A549 (cell line): ENCODE results near the gene CEBPE.

Experiments used
- CTCF ChIP-seq: fragments of >200 bp; sonication (Bioruptor Twin); formaldehyde crosslinking; IDR thresholded peaks from 3 replicates; pipeline ENCODE4 v1.5.1; 2016
- EP300 ChIP-seq, 2 experiments: fragments of >200 bp; sonication (Bioruptor Twin); formaldehyde crosslinking; IDR thresholded peaks; 2 replicates in 1 of 2; 3 replicates in 1 of 2; pipeline ENCODE4 v1.6.1; 2016 to 2017
- ESRRA ChIP-seq: fragments of 150-350 bp; IDR thresholded peaks from 2 replicates; pipeline ENCODE4 v1.6.1; 2014; ENCODE audit warnings: mild to moderate bottlenecking, low read length, borderline replicate concordance
- HOXA7 ChIP-seq: fragments of 250-450 bp; sonication (Bioruptor Pico); IDR thresholded peaks from 2 replicates; pipeline ENCODE4 v1.5.0; 2020; ENCODE audit warnings: mild to moderate bottlenecking, moderate library complexity
- RAD21 ChIP-seq, 2 experiments: fragments of >200 bp in 1 of 2; sonication (Bioruptor Twin) in 1 of 2; formaldehyde crosslinking in 1 of 2; IDR thresholded peaks in 1 of 2; conservative IDR thresholded peaks in 1 of 2; 2 replicates in 1 of 2; 3 replicates in 1 of 2; pipeline ENCODE4 v1.6.1; 2012 to 2018; ENCODE audit warnings: inconsistent platforms in 1 of 2
- RCOR1 ChIP-seq: fragments of 150-350 bp; IDR thresholded peaks from 2 replicates; pipeline ENCODE4 v1.6.1; 2014; ENCODE audit warnings: antibody characterized with exemption, low read length, low read depth
- RNF2 ChIP-seq: fragments of 200-600 bp; sonication (generic); IDR thresholded peaks from 2 replicates; pipeline ENCODE4 v1.6.1; 2016; ENCODE audit warnings: low read depth, mild to moderate bottlenecking, antibody characterized with exemption, moderate library complexity, borderline replicate concordance

GRCh38 chr14:23112359-23113178, 6.5 kb downstream of the CEBPE start:
- no peak for TF ChIP-seq RAD21 (conservative IDR thresholded peaks at IDR 0.05 in 1 of 2, IDR thresholded peaks at IDR 0.05 in 1 of 2)
- no peak for TF ChIP-seq ESRRA
- no peak for TF ChIP-seq CTCF
- no peak for TF ChIP-seq RCOR1
- TF ChIP-seq EP300 (IDR thresholded peaks at IDR 0.05): no peak
- TF ChIP-seq HOXA7 (CRISPR knock-in tag): no peak
- no peak for TF ChIP-seq RNF2
